Activated T-cell treated with anti-CD3 and anti-CD28 coated beads, Interleukin-2, amount 50 U/mL, for 4 hours (primary cell): ENCODE data around the gene ALOX5. TPM values are rescaled to one million over a fixed set of nuclear protein-coding genes. Genes with fewer than 3 reads are reported as not detected.
"Not testable (repeated sequence)": the region's sequence is repeated elsewhere in the genome, so short reads cannot be mapped to it uniquely, and the experiment has no call there.

Experiments
- ATAC-seq, 2 donors: fragments of 200-7000 bp; cut with Tn5 transposase; one replicate each; pipeline ENCODE4 v1.10.0; 2021
- DNase-seq: peaks from one replicate; pipeline ENCODE4 v3.0.0-alpha.2; 2020
- H3K27me3 Mint-ChIP-seq: one replicate; pipeline ENCODE4 v1.8.0; 2021; ENCODE audit warnings: low read depth, mixed read lengths
- H3K36me3 Mint-ChIP-seq: one replicate; pipeline ENCODE4 v1.8.0; 2022; ENCODE audit warnings: mixed read lengths; ENCODE audit not compliant: insufficient read depth
- H3K4me1 Mint-ChIP-seq: one replicate; pipeline ENCODE4 v1.8.0; 2021; ENCODE audit warnings: low read depth, mixed read lengths
- H3K4me3 Mint-ChIP-seq: one replicate; pipeline ENCODE4 v1.8.0; 2021; ENCODE audit warnings: mild to moderate bottlenecking, moderate library complexity, mixed read lengths
- H3K9me3 Mint-ChIP-seq: one replicate; pipeline ENCODE4 v1.8.0; 2021; ENCODE audit warnings: mixed read lengths
- total RNA-seq, 3 donors: library from RNA; stranded (reverse); gene quantifications; one replicate each; pipeline ENCODE4 v1.2.1, GENCODE V29; 2021

ALOX5 gene
- total RNA-seq, 3 donors from 2014 or later: 0.46 to 1.1 (median 0.69) TPM

DNA sequence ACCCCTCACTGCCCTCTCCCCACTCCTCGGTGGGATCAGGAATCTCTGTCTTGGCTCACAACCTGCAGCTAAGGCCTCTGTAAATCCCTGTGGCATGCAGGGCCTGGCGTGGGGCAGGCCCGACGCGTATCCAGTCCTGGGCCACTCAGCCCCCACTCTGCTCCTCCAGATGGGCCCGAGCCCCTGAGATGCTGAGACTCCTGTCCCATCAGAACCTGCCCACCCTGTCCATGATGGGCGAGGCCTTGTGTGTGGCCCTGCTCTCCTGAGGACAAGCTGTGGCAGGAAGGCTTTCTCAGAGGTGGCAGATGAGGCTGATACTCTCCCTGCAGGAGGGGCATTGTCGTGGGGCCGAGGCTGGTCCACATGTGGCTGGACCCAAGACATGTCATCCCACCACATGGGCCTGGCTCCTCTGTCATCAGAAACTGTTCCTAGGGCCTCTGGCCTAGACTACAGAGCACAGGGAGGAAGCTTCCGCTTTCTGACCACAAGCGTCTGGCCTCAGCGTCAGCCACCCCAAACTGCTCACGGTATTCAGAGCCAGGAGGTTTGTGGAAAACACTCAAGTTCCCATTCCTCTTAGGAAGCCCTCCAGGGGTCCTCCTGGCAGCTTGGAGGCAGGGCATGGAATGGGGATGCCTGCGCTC lies 6.0 kb downstream of the ALOX5 start:
- H3K27me3 Mint-ChIP-seq: peaks cover 7% of the 10 kb centered on the region
- H3K4me1 Mint-ChIP-seq: peaks cover 15% of the 10 kb centered on the region
- H3K9me3 Mint-ChIP-seq: no peaks in the 10 kb centered on the region
- H3K4me3 Mint-ChIP-seq: no peak overlapping the region
- no peaks in the 10 kb centered on the region for H3K36me3 Mint-ChIP-seq
- no peak for DNase-seq
- ATAC-seq: no peak

DNA sequence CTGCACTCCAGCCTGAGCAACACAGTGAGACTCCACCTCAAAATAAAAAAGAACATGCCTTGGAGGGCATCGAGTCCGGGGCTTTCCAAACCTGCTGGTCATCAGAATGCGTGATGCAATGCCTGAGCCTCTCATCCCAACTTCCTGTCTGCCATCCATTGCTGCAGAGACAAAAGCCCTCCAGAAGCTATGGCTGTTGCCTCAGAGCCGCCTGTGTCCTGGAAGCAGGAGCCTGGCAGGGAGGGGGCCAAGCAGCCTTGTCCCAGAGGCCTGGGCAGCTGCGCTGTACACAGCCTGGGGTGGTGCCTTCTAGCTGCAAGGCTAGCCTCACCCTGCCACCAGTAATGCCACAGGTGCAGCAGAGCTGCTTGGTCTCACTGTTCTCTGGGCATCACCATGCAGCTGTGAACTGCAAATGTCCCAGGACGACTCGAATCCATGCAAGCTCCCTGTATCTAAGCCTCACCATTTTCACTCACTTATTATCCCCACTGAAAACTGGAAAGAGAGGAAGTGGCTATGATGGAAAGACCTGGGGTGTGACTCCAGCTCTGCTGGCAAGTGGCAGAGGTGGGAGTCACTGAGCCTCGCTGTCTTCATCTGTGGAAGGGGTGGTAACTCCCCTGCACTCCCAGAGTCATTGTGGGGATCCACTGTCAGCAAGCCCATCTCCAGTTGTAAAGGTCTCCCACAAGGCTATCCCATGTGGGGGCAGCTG lies 7.0 kb downstream of the ALOX5 start:
- ATAC-seq: no peak
- no peak for DNase-seq
- H3K4me1 Mint-ChIP-seq: peaks cover 6% of the 10 kb centered on the region
- no peaks in the 10 kb centered on the region for H3K36me3 Mint-ChIP-seq
- no peak overlapping the region for H3K4me3 Mint-ChIP-seq
- peaks cover 3% of the 10 kb centered on the region for H3K27me3 Mint-ChIP-seq
- no peaks in the 10 kb centered on the region for H3K9me3 Mint-ChIP-seq

DNA sequence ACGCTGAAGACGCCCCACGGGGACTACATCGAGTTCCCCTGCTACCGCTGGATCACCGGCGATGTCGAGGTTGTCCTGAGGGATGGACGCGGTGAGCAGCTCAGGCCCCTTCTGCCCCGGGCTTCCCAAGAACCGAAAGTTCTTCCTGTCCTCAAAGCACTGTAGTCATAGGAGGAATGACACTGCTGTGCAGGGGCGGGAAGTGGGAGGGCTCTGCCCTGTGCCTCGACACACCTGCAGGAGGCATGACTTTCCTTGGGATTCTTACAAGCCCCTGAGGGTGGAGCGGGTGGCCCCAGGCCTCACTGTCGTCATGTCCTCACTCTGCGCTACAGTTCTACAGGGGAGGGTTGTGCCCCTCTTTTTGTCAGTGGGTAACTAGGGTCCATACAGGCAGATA lies 8.6 kb downstream of the ALOX5 start:
- Mint-ChIP-seq H3K9me3 (no peaks in the 10 kb centered on the region), H3K4me1 (peaks cover 3% of the 10 kb centered on the region), H3K4me3 (no peak overlapping the region), H3K27me3 (peaks cover 2% of the 10 kb centered on the region), H3K36me3 (no peaks in the 10 kb centered on the region)
- ATAC-seq: no peak
- DNase-seq: no peak

DNA sequence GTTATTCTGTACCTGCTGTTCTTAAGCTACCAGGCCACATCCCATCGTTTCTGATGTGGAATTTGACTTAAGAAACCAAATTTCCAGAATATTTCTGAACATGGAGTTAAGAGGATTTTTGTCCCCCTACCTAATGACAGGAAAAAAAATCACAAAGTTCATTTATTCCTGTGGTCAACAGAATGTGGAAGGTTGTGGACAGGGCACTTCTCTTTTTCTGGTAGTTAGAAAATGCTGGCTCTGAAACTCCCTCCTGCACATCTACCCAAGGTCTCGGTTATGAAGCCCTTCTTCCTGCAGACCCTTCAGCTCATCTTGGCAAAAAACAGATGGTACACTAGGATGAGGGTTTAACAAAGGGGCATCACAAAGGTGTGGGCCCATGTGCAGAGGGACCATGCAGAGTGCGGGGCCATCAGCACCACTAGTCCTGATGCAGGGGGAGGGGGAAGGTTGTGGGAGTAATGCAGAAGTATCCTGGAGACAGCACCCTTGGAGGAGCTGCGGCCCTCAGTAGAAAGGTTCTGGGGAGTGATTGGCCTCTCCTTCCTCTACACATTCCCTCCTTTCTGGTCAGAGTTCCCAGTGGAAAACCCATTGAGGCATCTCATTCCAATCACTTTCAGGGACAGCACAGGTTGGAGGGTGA lies 9.8 kb downstream of the ALOX5 start:
- Mint-ChIP-seq H3K27me3 (peaks cover 3% of the 10 kb centered on the region), H3K9me3 (peaks cover 1% of the 10 kb centered on the region), H3K4me1 (no peaks in the 10 kb centered on the region), H3K36me3 (peaks cover 1% of the 10 kb centered on the region), H3K4me3 (no peak overlapping the region)
- no peak for ATAC-seq
- no peak for DNase-seq

DNA sequence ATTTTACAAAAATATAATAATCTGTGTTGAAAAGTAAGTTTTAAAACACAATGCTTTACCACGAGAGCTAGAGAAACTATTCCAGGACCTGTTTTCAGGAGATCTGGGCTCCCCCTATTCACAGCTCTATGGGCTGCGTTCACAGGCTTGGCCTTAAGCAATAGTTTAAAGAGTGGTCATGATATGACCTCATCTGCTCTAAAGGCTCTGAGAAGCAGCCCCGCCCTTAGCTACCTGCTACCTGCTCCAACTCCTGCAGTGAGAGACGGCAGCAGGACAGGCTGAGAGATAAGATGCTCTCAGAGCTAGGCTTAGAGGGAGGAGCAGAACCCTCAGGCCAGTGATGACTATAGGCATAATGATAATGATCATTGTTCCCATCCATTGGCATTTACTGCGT lies 12.6 kb downstream of the ALOX5 start:
- peaks cover 2% of the 10 kb centered on the region for H3K36me3 Mint-ChIP-seq
- peaks cover 4% of the 10 kb centered on the region for H3K9me3 Mint-ChIP-seq
- no peaks in the 10 kb centered on the region for H3K4me1 Mint-ChIP-seq
- ATAC-seq (no peak), DNase-seq (no peak)
- H3K27me3 Mint-ChIP-seq: peaks cover 9% of the 10 kb centered on the region
- H3K4me3 Mint-ChIP-seq: no peak overlapping the region

DNA sequence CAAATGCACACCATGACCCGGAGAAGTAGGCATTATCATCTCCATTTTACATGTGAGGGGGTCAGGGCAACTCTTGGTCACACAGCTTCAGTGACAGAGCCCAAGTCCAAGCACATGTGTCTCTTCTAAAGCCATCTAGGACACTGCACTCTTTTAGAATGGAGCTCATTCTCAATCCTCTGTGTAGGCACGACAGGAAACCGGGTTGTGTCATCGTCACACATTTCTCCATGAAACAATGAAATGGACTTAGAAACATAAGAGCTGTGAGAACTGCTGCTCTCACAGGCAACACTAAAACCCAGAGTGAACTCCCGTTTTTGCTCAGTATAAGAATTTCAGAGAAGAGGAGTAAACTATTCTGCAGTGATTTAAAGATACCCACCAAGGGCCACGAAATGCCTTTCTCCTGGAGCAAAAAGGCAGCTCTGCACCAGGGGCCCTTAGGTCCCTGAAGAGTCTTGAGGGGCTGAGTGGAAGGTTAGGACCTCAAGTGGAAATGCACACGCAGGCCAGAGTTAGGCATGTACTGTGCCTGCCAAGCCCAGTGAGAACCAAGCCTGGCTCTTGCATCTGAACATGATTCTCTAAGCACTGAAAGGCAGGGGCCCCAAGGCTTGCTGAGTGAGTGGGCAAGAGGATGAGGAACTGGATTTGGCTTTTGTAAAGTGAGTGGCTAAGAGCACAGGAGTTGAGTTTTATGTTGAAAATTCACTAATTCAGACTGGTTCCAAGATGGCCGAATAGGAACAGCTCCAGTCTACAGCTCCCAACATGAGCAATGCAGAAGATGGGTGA lies 13.3 kb downstream of the ALOX5 start:
- DNase-seq (no peak), ATAC-seq (no peak)
- Mint-ChIP-seq H3K27me3 (peaks cover 9% of the 10 kb centered on the region), H3K4me3 (no peak overlapping the region), H3K36me3 (peaks cover 2% of the 10 kb centered on the region), H3K4me1 (no peaks in the 10 kb centered on the region), H3K9me3 (peaks cover 4% of the 10 kb centered on the region)

DNA sequence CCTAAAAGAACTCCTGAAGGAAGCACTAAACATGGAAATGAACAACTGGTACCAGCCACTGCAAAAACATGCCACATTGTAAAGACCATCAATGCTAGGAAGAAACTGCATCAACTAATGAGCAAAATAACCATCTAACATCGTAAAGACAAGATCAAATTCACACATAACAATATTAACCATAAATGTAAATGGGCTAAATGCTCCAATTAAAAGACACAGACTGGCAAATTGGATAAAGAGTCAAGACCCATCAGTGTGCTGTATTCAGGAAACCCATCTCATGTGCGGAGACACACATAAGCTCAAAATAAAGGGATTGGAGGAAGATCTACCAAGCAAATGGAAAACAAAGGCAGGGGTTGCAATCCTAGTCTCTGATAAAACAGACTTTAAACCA lies 15.7 kb downstream of the ALOX5 start:
- H3K4me1 Mint-ChIP-seq, H3K9me3 Mint-ChIP-seq, ATAC-seq, H3K4me3 Mint-ChIP-seq, H3K36me3 Mint-ChIP-seq, DNase-seq: not testable (repeated sequence)
- peaks cover 11% of the 10 kb centered on the region for H3K27me3 Mint-ChIP-seq

DNA sequence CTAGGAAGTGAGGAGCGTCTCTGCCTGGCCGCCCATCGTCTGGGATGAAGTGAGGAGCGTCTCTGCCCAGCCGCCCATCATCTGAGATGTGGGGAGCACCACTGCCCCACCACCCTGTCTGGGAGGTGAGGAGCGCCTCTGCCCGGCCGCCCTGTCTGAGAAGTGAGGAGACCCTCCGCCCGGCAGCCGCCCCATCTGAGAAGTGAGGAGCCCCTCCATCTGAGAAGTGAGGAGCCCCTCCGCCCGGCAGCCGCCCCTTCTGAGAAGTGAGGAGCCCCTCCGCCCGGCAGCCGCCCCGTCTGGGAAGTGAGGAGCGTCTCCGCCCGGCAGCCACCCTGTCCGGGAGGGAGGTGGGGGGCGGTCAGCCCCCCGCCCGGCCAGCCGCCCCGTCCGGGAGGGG lies 17.6 kb downstream of the ALOX5 start:
- not testable (repeated sequence) for H3K4me3 Mint-ChIP-seq, ATAC-seq, H3K36me3 Mint-ChIP-seq, DNase-seq, H3K4me1 Mint-ChIP-seq, H3K27me3 Mint-ChIP-seq
- peaks cover 15% of the 10 kb centered on the region for H3K9me3 Mint-ChIP-seq

DNA sequence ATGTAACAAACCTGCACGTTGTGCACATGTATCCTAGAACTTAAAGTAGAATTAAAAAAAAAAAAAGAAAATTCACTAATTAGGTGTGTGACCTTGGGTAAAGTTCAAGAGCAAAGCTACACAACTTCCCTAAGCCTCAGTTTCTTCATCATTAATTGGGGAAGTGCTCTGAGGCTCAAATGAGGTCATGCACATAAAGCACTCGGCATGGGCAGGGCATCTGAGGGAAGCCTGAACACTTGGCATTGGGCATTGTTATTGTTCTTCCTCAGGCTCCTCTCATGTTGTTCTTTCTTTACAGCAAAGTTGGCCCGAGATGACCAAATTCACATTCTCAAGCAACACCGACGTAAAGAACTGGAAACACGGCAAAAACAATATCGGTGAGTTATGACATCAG lies 21.5 kb downstream of the ALOX5 start:
- ATAC-seq: no peak
- Mint-ChIP-seq H3K36me3 (peaks cover 7% of the 10 kb centered on the region), H3K9me3 (peaks cover 14% of the 10 kb centered on the region), H3K4me3 (no peak overlapping the region), H3K4me1 (no peaks in the 10 kb centered on the region), H3K27me3 (peaks cover 3% of the 10 kb centered on the region)
- no peak for DNase-seq

DNA sequence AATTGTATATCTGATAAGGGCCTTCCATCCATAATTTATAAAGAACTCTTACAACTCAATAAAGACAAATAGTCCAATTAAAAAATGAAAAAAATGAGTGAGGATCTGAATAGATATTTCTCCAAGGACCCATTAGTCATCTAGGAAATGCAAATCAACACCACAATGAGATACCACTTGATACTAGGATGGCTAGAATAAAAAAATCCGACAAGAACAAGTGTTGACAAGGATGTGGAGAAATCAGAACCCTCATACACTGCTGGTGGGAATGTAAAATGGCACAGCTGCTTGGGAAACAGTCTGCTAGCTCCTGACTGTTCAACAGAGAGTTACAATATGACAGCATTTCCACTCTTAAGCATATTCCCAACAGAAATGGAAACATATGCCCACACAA lies 24.6 kb downstream of the ALOX5 start:
- H3K36me3 Mint-ChIP-seq: peaks cover 7% of the 10 kb centered on the region
- H3K9me3 Mint-ChIP-seq: peaks cover 14% of the 10 kb centered on the region
- H3K4me1 Mint-ChIP-seq: no peaks in the 10 kb centered on the region
- no peak for ATAC-seq
- DNase-seq: no peak
- no peaks in the 10 kb centered on the region for H3K27me3 Mint-ChIP-seq
- H3K4me3 Mint-ChIP-seq: no peak overlapping the region

DNA sequence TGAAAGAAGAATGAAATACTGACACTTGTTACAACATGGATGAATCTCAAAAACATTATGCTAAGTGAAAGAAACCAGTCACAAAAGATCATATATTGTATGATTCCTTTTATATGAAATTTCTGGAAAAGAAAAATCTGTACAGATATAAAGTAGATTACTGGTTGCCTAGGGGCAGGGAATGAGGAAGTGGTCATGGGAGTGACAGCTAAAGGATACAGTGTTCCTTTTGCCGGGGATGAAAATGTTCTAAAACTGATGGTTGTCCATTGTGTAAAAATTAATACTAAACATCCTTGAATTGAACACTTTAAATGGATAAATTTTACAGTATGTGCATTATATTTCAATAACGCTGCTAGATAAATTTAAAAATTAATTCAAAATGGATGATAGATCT lies 25.1 kb downstream of the ALOX5 start:
- Mint-ChIP-seq H3K27me3 (peaks cover 5% of the 10 kb centered on the region), H3K4me3 (no peak overlapping the region), H3K9me3 (peaks cover 14% of the 10 kb centered on the region), H3K36me3 (peaks cover 7% of the 10 kb centered on the region), H3K4me1 (peaks cover 3% of the 10 kb centered on the region)
- no peak for DNase-seq
- ATAC-seq: no peak

DNA sequence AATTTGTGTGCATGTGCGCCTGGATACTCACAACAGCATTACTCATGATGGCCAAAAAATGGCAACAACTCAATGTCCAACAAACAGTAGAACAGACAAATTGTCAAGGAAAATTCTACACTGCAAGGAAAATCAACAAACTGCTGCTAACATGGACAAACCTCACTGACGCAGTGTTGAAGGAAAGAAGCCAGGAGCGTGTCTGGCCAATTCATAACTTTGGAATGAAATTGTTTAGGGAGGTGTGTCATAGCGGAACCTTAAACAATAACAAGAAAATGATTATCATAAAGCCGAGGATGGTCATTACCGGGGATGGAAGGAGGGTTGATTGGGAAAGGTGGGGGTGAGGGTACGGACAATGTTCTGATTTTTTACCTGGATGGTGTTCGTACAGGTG lies 29.1 kb downstream of the ALOX5 start:
- Mint-ChIP-seq H3K27me3 (peaks cover 5% of the 10 kb centered on the region), H3K36me3 (no peaks in the 10 kb centered on the region), H3K4me3 (no peak overlapping the region), H3K9me3 (no peaks in the 10 kb centered on the region), H3K4me1 (peaks cover 4% of the 10 kb centered on the region)
- DNase-seq (no peak), ATAC-seq (no peak)

DNA sequence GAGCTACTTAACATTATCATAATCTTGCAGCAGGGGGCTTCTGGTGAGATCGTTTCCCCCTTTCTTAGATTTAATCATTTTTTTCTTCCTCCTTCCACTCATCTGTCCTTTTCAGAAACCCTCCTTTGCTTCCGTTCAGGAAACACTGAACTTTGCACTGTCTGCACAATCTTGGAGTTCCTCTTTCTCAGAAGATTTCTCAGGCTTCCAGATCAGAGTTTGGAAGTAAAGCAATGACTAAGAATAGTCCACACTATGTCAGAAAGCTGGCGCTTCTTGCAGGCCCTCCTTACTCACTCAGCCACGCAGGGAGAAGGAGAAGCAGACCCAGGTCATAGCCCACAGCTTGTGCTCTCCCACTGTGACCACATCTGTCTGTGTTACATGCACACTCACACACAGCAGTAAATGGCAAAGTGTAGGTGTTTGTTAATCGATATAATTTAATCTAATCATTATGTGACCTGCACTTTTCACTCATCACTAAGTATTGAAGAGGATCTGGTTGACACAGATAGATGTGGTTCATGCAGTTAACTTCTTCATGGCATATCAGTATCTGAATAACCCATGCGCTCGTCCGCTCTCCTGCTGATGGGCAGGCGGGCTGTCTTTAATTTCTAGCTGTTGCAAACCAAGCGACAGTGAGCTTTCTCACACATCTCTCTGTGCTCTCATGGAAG lies 30.2 kb downstream of the ALOX5 start:
- H3K4me3 Mint-ChIP-seq: no peak overlapping the region
- no peaks in the 10 kb centered on the region for H3K9me3 Mint-ChIP-seq
- H3K4me1 Mint-ChIP-seq: peaks cover 4% of the 10 kb centered on the region
- ATAC-seq (peak in 1 of 2 donors; percentile 41), DNase-seq (no peak)
- H3K27me3 Mint-ChIP-seq: peaks cover 5% of the 10 kb centered on the region
- no peaks in the 10 kb centered on the region for H3K36me3 Mint-ChIP-seq

DNA sequence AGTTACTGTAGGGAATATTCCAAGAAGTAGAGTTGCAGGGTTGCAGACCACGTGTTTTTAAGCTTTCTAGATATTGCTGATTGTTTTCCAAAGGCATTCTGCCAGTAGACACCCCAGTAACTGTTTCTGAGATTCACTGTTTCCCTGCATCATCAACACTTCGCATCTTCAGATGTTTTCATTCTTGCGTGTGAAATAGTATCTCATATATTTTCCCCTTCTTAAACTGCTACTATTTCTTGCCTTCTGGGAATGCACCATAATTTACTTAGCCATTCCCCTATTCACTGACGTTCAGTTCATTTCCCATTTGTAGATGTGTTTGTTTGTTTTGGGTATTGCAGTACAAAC lies 30.7 kb downstream of the ALOX5 start:
- Mint-ChIP-seq H3K36me3 (no peaks in the 10 kb centered on the region), H3K4me1 (peaks cover 4% of the 10 kb centered on the region), H3K9me3 (no peaks in the 10 kb centered on the region), H3K27me3 (peaks cover 7% of the 10 kb centered on the region), H3K4me3 (no peak overlapping the region)
- no peak for DNase-seq
- ATAC-seq: no peak
